SK-N-DZ (cell line): ENCODE results near the gene NCKAP5L.
A peak's percentile ranks its signal among the peaks of the same experiment; 100 is the strongest.

Source experiments
- DNase-seq: peaks from one replicate; pipeline ENCODE4 v3.0.0-alpha.2; 2015; ENCODE audit warnings: low spot score

Gene NCKAP5L

GRCh38 chr12:49825360-49825970 is 2.7 kb downstream of the NCKAP5L start:
- DNase-seq = no peak

GRCh38 chr12:49824895-49825294 is 3.3 kb downstream of the NCKAP5L start:
- no peak for DNase-seq

- DNase-seq = no peak
Observed at GRCh38 chr12:49824416-49824815, 3.8 kb downstream of the NCKAP5L start.

GRCh38 chr12:49823951-49824350 is 4.3 kb downstream of the NCKAP5L start:
- DNase-seq = no peak

- DNase-seq = no peak
Observed at GRCh38 chr12:49823350-49823749, 4.9 kb downstream of the NCKAP5L start.

- no peak for DNase-seq
Observed at GRCh38 chr12:49821373-49822287, 6.6 kb downstream of the NCKAP5L start.

GRCh38 chr12:49819786-49820185 is 8.4 kb downstream of the NCKAP5L start:
- DNase-seq = no peak

- DNase-seq = no peak
Observed at GRCh38 chr12:49818241-49818895, 9.8 kb downstream of the NCKAP5L start.

GRCh38 chr12:49813131-49813530 is 15.1 kb downstream of the NCKAP5L start:
- no peak for DNase-seq

- DNase-seq = no peak
Observed at GRCh38 chr12:49811961-49812401, 16.2 kb downstream of the NCKAP5L start.

GRCh38 chr12:49811136-49811535 is 17.1 kb downstream of the NCKAP5L start:
- DNase-seq = no peak

GRCh38 chr12:49809906-49810389 is 18.3 kb downstream of the NCKAP5L start:
- DNase-seq = no peak

- peak; percentile 17 for DNase-seq
Observed at GRCh38 chr12:49809381-49809905, 18.8 kb downstream of the NCKAP5L start.

GRCh38 chr12:49808686-49809380 is 19.4 kb downstream of the NCKAP5L start:
- DNase-seq = no peak

GRCh38 chr12:49807991-49808580 is 20.1 kb downstream of the NCKAP5L start:
- DNase-seq = no peak

- no peak for DNase-seq
Observed at GRCh38 chr12:49806877-49807276, 21.3 kb downstream of the NCKAP5L start.

- DNase-seq = no peak
Observed at GRCh38 chr12:49806321-49806813, 21.8 kb downstream of the NCKAP5L start.

GRCh38 chr12:49805409-49805808 is 22.8 kb downstream of the NCKAP5L start:
- no peak for DNase-seq

- no peak for DNase-seq
Observed at GRCh38 chr12:49804821-49805220, 23.4 kb downstream of the NCKAP5L start.

- DNase-seq = no peak
Observed at GRCh38 chr12:49803693-49804450, 24.3 kb downstream of the NCKAP5L start.
